ENCODE measurements around the gene AARS2.
"Not testable (repeated sequence)": the region's sequence is repeated elsewhere in the genome, so short reads cannot be mapped to it uniquely, and the experiment has no call there.

Gene AARS2
- 62.5 to 70.6 reads per million in 2 donors for total RNA-seq

GRCh38 chr6:44312901-44313788, at the start of gene AARS2:
Gene AARS2 (minus strand): TSS chr6:44313347. CDS start chr6:44313323, 24 bp downstream.
- DNase-seq = peak; percentile 69

- no peak for DNase-seq
These were observed 48.8 kb upstream of the AARS2 start for GRCh38 chr6:44361947-44362346.

- no peak for DNase-seq
These were observed 46.8 kb upstream of the AARS2 start for GRCh38 chr6:44359973-44360372.

- DNase-seq = no peak
These were observed 43.3 kb upstream of the AARS2 start for GRCh38 chr6:44356487-44356886.

- DNase-seq = no peak
These were observed 42.5 kb upstream of the AARS2 start for GRCh38 chr6:44355640-44356039.

- no peak for DNase-seq
These were observed 40.2 kb upstream of the AARS2 start for GRCh38 chr6:44353336-44353735.

- no peak for DNase-seq
These were observed 39.1 kb upstream of the AARS2 start for GRCh38 chr6:44352259-44352658.

- DNase-seq = not testable (repeated sequence)
These were observed 37.5 kb upstream of the AARS2 start for GRCh38 chr6:44350650-44350994.

- no peak for DNase-seq
These were observed 36.9 kb upstream of the AARS2 start for GRCh38 chr6:44349904-44350649.

- DNase-seq = not testable (repeated sequence)
These were observed 33.7 kb upstream of the AARS2 start for GRCh38 chr6:44346818-44347217.

GRCh38 chr6:44342489-44342888, 29.3 kb upstream of the AARS2 start, which contains the start of gene SPATS1:
Gene SPATS1 (plus strand): TSS chr6:44342650. CDS start chr6:44343096, 446 bp downstream.
- no peak for DNase-seq

- no peak for DNase-seq
These were observed 28.9 kb upstream of the AARS2 start for GRCh38 chr6:44342052-44342451.

GRCh38 chr6:44341095-44341890, 28.1 kb upstream of the AARS2 start:
- no peak for DNase-seq

GRCh38 chr6:44339763-44340625, 26.8 kb upstream of the AARS2 start:
- no peak for DNase-seq

GRCh38 chr6:44339301-44339700, 26.2 kb upstream of the AARS2 start:
- no peak for DNase-seq

GRCh38 chr6:44338228-44339122, 25.3 kb upstream of the AARS2 start:
- DNase-seq = no peak

GRCh38 chr6:44335631-44336030, 22.5 kb upstream of the AARS2 start:
- DNase-seq = no peak

GRCh38 chr6:44333942-44334341, 20.8 kb upstream of the AARS2 start:
- DNase-seq = no peak

GRCh38 chr6:44333273-44333919, 20.2 kb upstream of the AARS2 start:
- no peak for DNase-seq

- DNase-seq = no peak
These were observed 19.4 kb upstream of the AARS2 start for GRCh38 chr6:44332585-44332984.
